GM12878 (cell line): ENCODE measurements around the gene LAMA2. TPM values are rescaled to one million over a fixed set of nuclear protein-coding genes. Genes with fewer than 3 reads are reported as not detected.

Experiments
- ATAC-seq: fragments of 200-7000 bp; cut with Tn5 transposase; 3 replicates; pipeline ENCODE4 v1.9.1; 2020; ENCODE audit warnings: mild to moderate bottlenecking, moderate library complexity
- BruUV-seq: library from RNA; stranded (reverse); fragments of 400-500 nt; replicated peaks from 2 replicates; lab custom pipeline; 2021; lab: Mats Ljungman, UMichigan
- CTCF ChIA-PET: fragments of 300-600 bp; sonication (Branson Sonifier 250); formaldehyde crosslinking; extraction: SDS; loops from one replicate; lab custom pipeline; 2021; ENCODE audit warnings: inconsistent platforms; lab: Yijun Ruan, JAX
- POLR2A ChIA-PET: fragments of 350-600 bp; formaldehyde crosslinking; extraction: SDS; loops from one replicate; lab custom pipeline; 2021; ENCODE audit warnings: inconsistent platforms; lab: Charles Lee
- RAD21 ChIA-PET: fragments of 300-600 bp; sonication (Branson Sonifier 250); formaldehyde crosslinking; loops from one replicate; lab custom pipeline; 2023; ENCODE audit warnings: antibody characterized with exemption; ENCODE audit not compliant: unreplicated experiment; lab: Charles Lee
- SMC1A ChIA-PET: fragments of 300-600 bp; sonication (Branson Sonifier 250); formaldehyde crosslinking; loops from one replicate; lab custom pipeline; 2023; ENCODE audit not compliant: unreplicated experiment, uncharacterized antibody; lab: Charles Lee
- DNase-seq: peaks from one replicate; pipeline ENCODE4 v3.0.0-alpha.2; 2011; ENCODE audit warnings: low read depth, low spot score
- FAIRE-seq: peaks from 3 replicates; lab custom pipeline; 2011; peaks lifted over from hg19 to GRCh38; lab: Jason Lieb, UNC
- H2AFZ ChIP-seq: 2 replicates; pipeline ENCODE4 v1.6.0; 2011; ENCODE audit warnings: low read depth, low read length, control low read depth; ENCODE audit not compliant: control insufficient read depth
- H3K27ac ChIP-seq: 2 replicates; pipeline ENCODE4 v1.5.1; 2011; ENCODE audit warnings: control low read depth; ENCODE audit not compliant: control insufficient read depth, insufficient read depth
- H3K27me3 ChIP-seq, 2 experiments: replicated peaks in 1 of 2; 2 replicates each; pipeline versions ENCODE4 v1.6.0 to v1.6.1; 2011; ENCODE audit warnings: low read length in 1 of 2; ENCODE audit not compliant: control insufficient read depth in 2 of 2, insufficient read depth in 2 of 2
- H3K36me3 ChIP-seq, 2 experiments: 2 replicates each; pipeline ENCODE4 v1.5.1; 2011; ENCODE audit warnings: low read length in 1 of 2; ENCODE audit not compliant: control insufficient read depth in 2 of 2, insufficient read depth in 2 of 2
- H3K4me1 ChIP-seq: 2 replicates; pipeline ENCODE4 v1.6.1; 2011; ENCODE audit warnings: mild to moderate bottlenecking, low read length, moderate library complexity, mixed read lengths; ENCODE audit not compliant: control insufficient read depth, insufficient read depth
- H3K4me2 ChIP-seq: 2 replicates; pipeline ENCODE4 v1.6.0; 2011; ENCODE audit warnings: control low read depth; ENCODE audit not compliant: control insufficient read depth, insufficient read depth
- H3K4me3 ChIP-seq: fragments of 200-600 bp; sonication (generic); 2 replicates; pipeline ENCODE4 v1.5.1; 2016
- H3K79me2 ChIP-seq: 2 replicates; pipeline ENCODE4 v1.6.0; 2011; ENCODE audit warnings: low read length; ENCODE audit not compliant: control insufficient read depth, insufficient read depth
- H3K9ac ChIP-seq: 2 replicates; pipeline ENCODE4 v1.8.0; 2011; ENCODE audit warnings: low read length, control low read depth, mixed read lengths; ENCODE audit not compliant: control insufficient read depth, insufficient read depth
- H3K9me3 ChIP-seq: replicated peaks from 3 replicates; pipeline ENCODE4 v1.5.1; 2011; ENCODE audit warnings: mild to moderate bottlenecking, low read length; ENCODE audit not compliant: control insufficient read depth, insufficient read depth
- H4K20me1 ChIP-seq: 2 replicates; pipeline ENCODE4 v1.6.0; 2011; ENCODE audit not compliant: control insufficient read depth, insufficient read depth
- BRCA1 ChIP-seq: IDR thresholded peaks from 2 replicates; pipeline ENCODE4 v1.6.1; 2011; ENCODE audit warnings: low read depth, low read length, improper control_type of control experiment
- IKZF2 ChIP-seq, 2 experiments: fragments of 450-650 bp; IDR thresholded peaks; 2 replicates each; pipeline ENCODE4 v1.6.1; 2017; ENCODE audit warnings: mild to moderate bottlenecking in 2 of 2, moderate library complexity in 2 of 2
- JUND ChIP-seq: IDR thresholded peaks from 2 replicates; pipeline ENCODE4 v1.6.1; 2012; ENCODE audit warnings: low read depth, mild to moderate bottlenecking, low read length, improper control_type of control experiment, moderate library complexity
- LARP7 ChIP-seq: fragments of 450-650 bp; IDR thresholded peaks from 2 replicates; pipeline ENCODE4 v1.6.1; 2017; ENCODE audit warnings: mild to moderate bottlenecking
- NBN ChIP-seq: fragments of 450-650 bp; IDR thresholded peaks from 2 replicates; pipeline ENCODE4 v1.6.1; 2016
- NFIC ChIP-seq: IDR thresholded peaks from 2 replicates; pipeline ENCODE4 v1.6.1; 2012; ENCODE audit warnings: low read depth, mild to moderate bottlenecking, inconsistent platforms, low read length, moderate library complexity
- YBX1 ChIP-seq: fragments of 450-650 bp; IDR thresholded peaks from 2 replicates; pipeline ENCODE4 v1.6.1; 2016; ENCODE audit warnings: antibody characterized with exemption
- WGBS: methylation state at CpG from one replicate; pipeline ENCODE4 v1.1.6; 2016; ENCODE audit warnings: low lambda C conversion rate; ENCODE audit not compliant: insufficient replicate concordance, insufficient coverage; ENCODE audit errors: missing lambda C conversion rate; 5-methylcytosine and 5-hydroxymethylcytosine counted together
- in situ Hi-C: fragments of 300-500 bp; cut with MboI; formaldehyde crosslinking; loops from 9 replicates; pipeline ENCODE4 v1.14.3; 2018; ENCODE audit warnings: mixed read lengths
- intact Hi-C: fragments of 100-400 bp; cut with micrococcal nuclease; formaldehyde crosslinking; loops from one replicate; pipeline ENCODE4 v1.14.2; 2022; ENCODE audit not compliant: unreplicated experiment
- polyA plus RNA-seq, 11 experiments: library from polyadenylated mRNA; depleted of rRNA in 4 of 11; unstranded in 6 of 11; stranded (reverse) in 5 of 11; fragments of >200 nt; fragmentation: Nextera tagmentation in 4 of 11; fragmentation: Illumina TruSeq in 1 of 11; extraction: Ambion mirVana in 4 of 11; extraction: Trizol in 1 of 11; gene quantifications; 1 replicate in 1 of 11; 2 replicates in 10 of 11; pipeline versions ENCODE4 v1.2.1 to v1.2.3, GENCODE V29; 2011 to 2016; ENCODE audit warnings: inconsistent platforms in 2 of 11, missing spikeins in 2 of 11, low read depth in 1 of 11
- total RNA-seq, 4 experiments: library from RNA; depleted of rRNA in 3 of 4; stranded (reverse); fragments of >200 nt in 3 of 4; fragmentation: Illumina TruSeq in 1 of 4; extraction: Trizol in 1 of 4; gene quantifications; 2 replicates each; pipeline versions ENCODE4 v1.2.1 to v1.2.3, GENCODE V29; 2013 to 2021
- TF ChIP-seq, protein P1 (sequence below): fragments of 450-650 bp; conservative IDR thresholded peaks from 2 replicates; pipeline ENCODE4 v1.6.1; 2017; ENCODE audit warnings: mild to moderate bottlenecking, moderate library complexity
- TF ChIP-seq, protein P2 (sequence below): fragments of 450-650 bp; IDR thresholded peaks from 2 replicates; pipeline ENCODE4 v1.6.1; 2017; ENCODE audit warnings: antibody characterized with exemption, mild to moderate bottlenecking, moderate library complexity
- TF ChIP-seq, protein P3 (sequence below): fragments of 450-650 bp; formaldehyde crosslinking; IDR thresholded peaks from 2 replicates; pipeline ENCODE4 v1.4.0; 2022; ENCODE audit warnings: mild to moderate bottlenecking, moderate library complexity

Gene LAMA2
- total and polyA plus RNA-seq, 10 of the 15 experiments (the other 5 are each of a cell fraction or from before 2014, with no cell fraction given) = 0.04 to 2.0 (median 0.37) TPM; not detected in 1

DNA sequence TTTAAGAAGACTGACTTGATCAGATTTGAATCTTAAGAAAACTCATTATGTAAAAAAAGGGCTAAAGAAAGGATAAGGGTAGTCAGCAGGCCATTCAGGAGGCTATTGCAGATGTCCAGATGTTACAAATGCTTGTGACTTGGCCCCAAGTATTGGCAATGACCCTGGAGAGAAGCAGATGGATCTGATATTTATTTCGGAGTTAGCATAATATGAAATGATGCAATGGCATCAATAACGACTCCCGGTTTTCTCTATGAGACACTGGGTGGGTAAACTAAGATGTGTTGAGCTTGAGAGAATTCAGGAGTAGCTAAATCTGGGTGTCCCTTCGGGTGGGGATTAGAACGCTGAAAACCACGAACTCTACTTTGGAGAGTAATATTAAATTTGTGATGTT is 149.7 kb downstream of the LAMA2 start:
- H4K20me1 ChIP-seq = no peaks in the 10 kb centered on the region
- H2AFZ ChIP-seq = no peak overlapping the region
- H3K9ac ChIP-seq = no peak overlapping the region
- ChIA-PET POLR2A (no interaction called here), CTCF (no interaction called here)
- no peak for DNase-seq
- no peak overlapping the region for H3K4me3 ChIP-seq
- TF ChIP-seq YBX1 = no peak
- TF ChIP-seq, protein P1, sequence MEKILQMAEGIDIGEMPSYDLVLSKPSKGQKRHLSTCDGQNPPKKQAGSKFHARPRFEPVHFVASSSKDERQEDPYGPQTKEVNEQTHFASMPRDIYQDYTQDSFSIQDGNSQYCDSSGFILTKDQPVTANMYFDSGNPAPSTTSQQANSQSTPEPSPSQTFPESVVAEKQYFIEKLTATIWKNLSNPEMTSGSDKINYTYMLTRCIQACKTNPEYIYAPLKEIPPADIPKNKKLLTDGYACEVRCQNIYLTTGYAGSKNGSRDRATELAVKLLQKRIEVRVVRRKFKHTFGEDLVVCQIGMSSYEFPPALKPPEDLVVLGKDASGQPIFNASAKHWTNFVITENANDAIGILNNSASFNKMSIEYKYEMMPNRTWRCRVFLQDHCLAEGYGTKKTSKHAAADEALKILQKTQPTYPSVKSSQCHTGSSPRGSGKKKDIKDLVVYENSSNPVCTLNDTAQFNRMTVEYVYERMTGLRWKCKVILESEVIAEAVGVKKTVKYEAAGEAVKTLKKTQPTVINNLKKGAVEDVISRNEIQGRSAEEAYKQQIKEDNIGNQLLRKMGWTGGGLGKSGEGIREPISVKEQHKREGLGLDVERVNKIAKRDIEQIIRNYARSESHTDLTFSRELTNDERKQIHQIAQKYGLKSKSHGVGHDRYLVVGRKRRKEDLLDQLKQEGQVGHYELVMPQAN = no peak
- no peak for TF ChIP-seq BRCA1
- TF ChIP-seq JUND = no peak
- no peak for TF ChIP-seq NBN
- no peak for TF ChIP-seq LARP7
- no peak for TF ChIP-seq NFIC
- no peak for TF ChIP-seq IKZF2 (IDR thresholded peaks at IDR 0.05)
- TF ChIP-seq, protein P2, sequence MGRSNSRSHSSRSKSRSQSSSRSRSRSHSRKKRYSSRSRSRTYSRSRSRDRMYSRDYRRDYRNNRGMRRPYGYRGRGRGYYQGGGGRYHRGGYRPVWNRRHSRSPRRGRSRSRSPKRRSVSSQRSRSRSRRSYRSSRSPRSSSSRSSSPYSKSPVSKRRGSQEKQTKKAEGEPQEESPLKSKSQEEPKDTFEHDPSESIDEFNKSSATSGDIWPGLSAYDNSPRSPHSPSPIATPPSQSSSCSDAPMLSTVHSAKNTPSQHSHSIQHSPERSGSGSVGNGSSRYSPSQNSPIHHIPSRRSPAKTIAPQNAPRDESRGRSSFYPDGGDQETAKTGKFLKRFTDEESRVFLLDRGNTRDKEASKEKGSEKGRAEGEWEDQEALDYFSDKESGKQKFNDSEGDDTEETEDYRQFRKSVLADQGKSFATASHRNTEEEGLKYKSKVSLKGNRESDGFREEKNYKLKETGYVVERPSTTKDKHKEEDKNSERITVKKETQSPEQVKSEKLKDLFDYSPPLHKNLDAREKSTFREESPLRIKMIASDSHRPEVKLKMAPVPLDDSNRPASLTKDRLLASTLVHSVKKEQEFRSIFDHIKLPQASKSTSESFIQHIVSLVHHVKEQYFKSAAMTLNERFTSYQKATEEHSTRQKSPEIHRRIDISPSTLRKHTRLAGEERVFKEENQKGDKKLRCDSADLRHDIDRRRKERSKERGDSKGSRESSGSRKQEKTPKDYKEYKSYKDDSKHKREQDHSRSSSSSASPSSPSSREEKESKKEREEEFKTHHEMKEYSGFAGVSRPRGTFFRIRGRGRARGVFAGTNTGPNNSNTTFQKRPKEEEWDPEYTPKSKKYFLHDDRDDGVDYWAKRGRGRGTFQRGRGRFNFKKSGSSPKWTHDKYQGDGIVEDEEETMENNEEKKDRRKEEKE = no peak
- TF ChIP-seq, protein P3, sequence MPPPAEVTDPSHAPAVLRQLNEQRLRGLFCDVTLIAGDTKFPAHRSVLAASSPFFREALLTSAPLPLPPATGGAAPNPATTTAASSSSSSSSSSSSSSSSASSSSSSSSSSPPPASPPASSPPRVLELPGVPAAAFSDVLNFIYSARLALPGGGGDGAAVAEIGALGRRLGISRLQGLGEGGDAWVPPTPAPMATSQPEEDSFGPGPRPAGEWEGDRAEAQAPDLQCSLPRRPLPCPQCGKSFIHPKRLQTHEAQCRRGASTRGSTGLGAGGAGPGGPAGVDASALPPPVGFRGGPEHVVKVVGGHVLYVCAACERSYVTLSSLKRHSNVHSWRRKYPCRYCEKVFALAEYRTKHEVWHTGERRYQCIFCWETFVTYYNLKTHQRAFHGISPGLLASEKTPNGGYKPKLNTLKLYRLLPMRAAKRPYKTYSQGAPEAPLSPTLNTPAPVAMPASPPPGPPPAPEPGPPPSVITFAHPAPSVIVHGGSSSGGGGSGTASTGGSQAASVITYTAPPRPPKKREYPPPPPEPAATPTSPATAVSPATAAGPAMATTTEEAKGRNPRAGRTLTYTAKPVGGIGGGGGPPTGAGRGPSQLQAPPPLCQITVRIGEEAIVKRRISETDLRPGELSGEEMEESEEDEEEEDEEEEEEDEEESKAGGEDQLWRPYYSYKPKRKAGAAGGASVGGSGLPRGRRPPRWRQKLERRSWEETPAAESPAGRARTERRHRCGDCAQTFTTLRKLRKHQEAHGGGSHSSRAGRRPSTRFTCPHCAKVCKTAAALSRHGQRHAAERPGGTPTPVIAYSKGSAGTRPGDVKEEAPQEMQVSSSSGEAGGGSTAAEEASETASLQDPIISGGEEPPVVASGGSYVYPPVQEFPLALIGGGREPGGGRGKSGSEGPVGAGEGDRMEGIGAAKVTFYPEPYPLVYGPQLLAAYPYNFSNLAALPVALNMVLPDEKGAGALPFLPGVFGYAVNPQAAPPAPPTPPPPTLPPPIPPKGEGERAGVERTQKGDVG = no peak
- TF ChIP-seq, all 136 proteins: peak for 0
- FAIRE-seq = no peak
- Histone ChIP-seq H3K27ac (no peak overlapping the region), H3K36me3 (no peaks in the 10 kb centered on the region), H3K9me3 (no peaks in the 10 kb centered on the region), H3K4me1 (no peaks in the 10 kb centered on the region), H3K79me2 (no peaks in the 10 kb centered on the region), H3K4me2 (no peak overlapping the region), H3K27me3 (no peaks in the 10 kb centered on the region)
- in situ Hi-C loops (no loop called here), intact Hi-C loops (no loop called here)
- SMC1A ChIA-PET = no interaction called here
- no peak for ATAC-seq
- no TSS peak for BruUV-seq
- WGBS = 19% methylated on average over 6 of the region's 6 CpGs
- RAD21 ChIA-PET = no interaction called here
